ENCODE measurements around the gene ASB1. TPM values are rescaled to one million over a fixed set of nuclear protein-coding genes. Genes with fewer than 3 reads are reported as not detected.

The ASB1 gene
- total RNA-seq, 2 experiments from 2014 or later: 32.1 to 34.3 TPM

DNA sequence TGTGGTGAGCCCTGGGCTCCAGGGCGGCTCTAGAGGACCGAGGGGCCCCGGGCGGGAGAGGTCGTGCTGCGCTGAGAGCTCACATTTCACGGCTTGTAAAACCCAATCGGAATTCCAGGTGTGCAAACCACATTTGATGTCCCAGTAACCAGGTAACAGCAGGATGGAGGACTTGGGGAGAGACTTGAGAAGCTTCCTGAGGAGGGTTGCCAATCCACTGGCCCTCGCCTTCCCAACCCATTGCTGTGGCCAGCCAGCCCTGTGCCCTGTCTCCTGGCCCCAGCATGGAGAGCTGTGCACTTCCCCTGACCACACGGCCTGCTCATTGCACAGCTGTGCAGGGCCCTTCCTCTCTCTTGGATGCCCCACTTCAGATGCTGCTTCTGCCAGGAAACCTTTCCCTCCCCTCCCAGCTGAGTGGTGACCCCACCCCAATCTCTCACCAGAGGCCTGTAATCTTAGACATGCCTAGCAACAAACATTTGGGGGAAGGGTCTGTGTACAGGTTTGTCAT is 39.6 kb downstream of the ASB1 start:
- no peak for ATAC-seq (ENCODE audit: low read depth)
- H3K27me3 Mint-ChIP-seq: peaks cover 10% of the 10 kb centered on the region

DNA sequence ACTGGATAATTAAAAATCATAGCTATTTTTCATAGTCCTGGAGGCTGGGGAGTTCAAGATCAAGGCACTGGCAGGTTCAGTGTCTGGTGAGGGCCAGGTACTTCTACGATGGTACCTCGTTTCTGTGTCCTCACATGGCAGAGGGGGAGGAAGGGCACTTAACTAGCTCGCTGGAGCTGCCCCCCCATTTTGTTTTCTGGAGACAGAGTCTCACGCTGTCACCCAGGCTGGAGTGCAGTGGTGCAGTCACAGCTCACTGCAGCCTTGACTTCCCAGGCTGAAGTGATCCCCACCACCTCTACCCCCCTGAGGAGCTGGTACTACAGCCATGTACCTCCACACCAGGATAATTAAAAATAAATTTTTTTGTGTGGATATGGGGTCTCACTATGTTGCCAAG is 40.3 kb downstream of the ASB1 start:
- H3K27me3 Mint-ChIP-seq: peaks cover 10% of the 10 kb centered on the region
- POLR2A ChIA-PET: no interaction called here

More for the DNA sequence above, 39.6 kb downstream of the ASB1 start:
- no peak overlapping the region for H3K4me3 Mint-ChIP-seq
- DNase-seq: no peak
- peaks cover 5% of the 10 kb centered on the region for H3K4me1 Mint-ChIP-seq
- POLR2A ChIA-PET: no interaction called here
- peaks cover 16% of the 10 kb centered on the region for H3K9me3 Mint-ChIP-seq
- peaks cover 1% of the 10 kb centered on the region for H3K36me3 Mint-ChIP-seq
- no peak overlapping the region for H3K27ac Mint-ChIP-seq

DNA sequence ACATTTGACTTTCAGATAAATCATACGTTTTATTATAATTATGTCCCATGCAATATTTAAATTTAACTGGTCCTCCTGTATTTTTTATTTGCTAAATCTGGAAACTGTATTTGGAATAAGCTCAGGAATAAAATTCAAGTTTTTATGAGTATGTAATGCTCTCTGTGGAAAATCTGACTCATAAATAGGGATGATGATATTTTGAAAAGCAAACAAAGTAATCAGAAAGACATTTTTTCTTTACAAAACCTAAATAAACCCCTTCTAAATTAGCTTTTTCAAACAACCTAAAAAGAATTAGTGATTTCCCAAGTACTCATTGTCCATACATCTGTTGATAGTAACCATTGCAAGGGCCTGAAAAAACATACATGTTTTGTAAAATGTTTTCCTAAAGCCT is 41.1 kb downstream of the ASB1 start:
- Mint-ChIP-seq H3K4me1 (peaks cover 5% of the 10 kb centered on the region), H3K4me3 (no peak overlapping the region), H3K27ac (no peak overlapping the region), H3K9me3 (peaks cover 22% of the 10 kb centered on the region), H3K27me3 (peaks cover 10% of the 10 kb centered on the region), H3K36me3 (peaks cover 5% of the 10 kb centered on the region)
- ATAC-seq (ENCODE audit: low read depth) (no peak), DNase-seq (no peak)
- POLR2A ChIA-PET: no interaction called here

More for the DNA sequence above, 40.3 kb downstream of the ASB1 start:
- Mint-ChIP-seq H3K27ac (no peak overlapping the region), H3K36me3 (peaks cover 1% of the 10 kb centered on the region), H3K4me3 (no peak overlapping the region), H3K4me1 (peaks cover 5% of the 10 kb centered on the region), H3K9me3 (peaks cover 16% of the 10 kb centered on the region)
- ATAC-seq (ENCODE audit: low read depth) (no peak), DNase-seq (no peak)

DNA sequence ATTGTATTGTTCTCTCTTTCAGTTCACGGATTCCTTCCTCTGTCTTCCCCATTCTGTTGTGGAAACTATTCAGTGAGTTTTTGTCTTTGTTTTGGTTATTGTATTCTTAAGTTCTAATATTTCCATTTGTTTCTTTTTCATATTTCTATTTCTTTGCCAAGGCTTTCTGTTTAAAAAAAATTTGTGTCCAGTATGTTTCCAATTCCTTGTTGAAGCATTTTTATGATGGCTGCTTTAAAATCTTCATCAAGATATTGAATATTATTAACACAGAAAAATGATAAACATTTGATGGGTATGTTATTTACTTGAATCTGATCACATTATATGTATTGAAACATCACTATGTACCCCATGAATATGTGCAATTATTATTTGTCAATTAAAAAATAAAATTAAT is 42.4 kb downstream of the ASB1 start:
- Mint-ChIP-seq H3K27me3 (peaks cover 8% of the 10 kb centered on the region), H3K4me3 (no peak overlapping the region), H3K4me1 (peaks cover 2% of the 10 kb centered on the region), H3K9me3 (peaks cover 30% of the 10 kb centered on the region), H3K27ac (no peak overlapping the region), H3K36me3 (peaks cover 9% of the 10 kb centered on the region)
- ATAC-seq (ENCODE audit: low read depth) (no peak), DNase-seq (no peak)
- POLR2A ChIA-PET: no interaction called here

DNA sequence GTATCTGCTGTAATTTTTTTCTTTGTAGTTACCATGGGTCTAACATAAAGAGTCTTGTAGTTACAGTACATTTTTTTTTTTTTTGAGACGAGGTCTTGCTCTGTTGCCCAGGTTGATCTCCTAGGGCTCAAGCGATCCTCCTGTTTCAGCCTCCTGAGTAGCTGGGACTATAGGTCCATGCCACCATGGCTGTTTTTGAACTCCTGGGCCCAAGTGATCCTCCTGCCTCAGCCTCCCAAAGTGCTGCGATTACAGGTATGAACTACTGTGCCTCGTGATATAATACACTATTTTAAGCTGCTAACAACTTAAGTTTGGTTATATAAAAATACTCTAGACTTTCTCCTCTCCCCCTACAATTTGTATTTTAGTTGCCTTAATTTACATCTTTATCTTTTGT is 46.3 kb downstream of the ASB1 start:
- H3K36me3 Mint-ChIP-seq: peaks cover 13% of the 10 kb centered on the region
- DNase-seq (no peak), ATAC-seq (ENCODE audit: low read depth) (no peak)
- no peak overlapping the region for H3K4me3 Mint-ChIP-seq
- no peak overlapping the region for H3K27ac Mint-ChIP-seq
- peaks cover 30% of the 10 kb centered on the region for H3K9me3 Mint-ChIP-seq
- POLR2A ChIA-PET: no interaction called here
- H3K27me3 Mint-ChIP-seq: peaks cover 7% of the 10 kb centered on the region
- H3K4me1 Mint-ChIP-seq: peaks cover 2% of the 10 kb centered on the region

DNA sequence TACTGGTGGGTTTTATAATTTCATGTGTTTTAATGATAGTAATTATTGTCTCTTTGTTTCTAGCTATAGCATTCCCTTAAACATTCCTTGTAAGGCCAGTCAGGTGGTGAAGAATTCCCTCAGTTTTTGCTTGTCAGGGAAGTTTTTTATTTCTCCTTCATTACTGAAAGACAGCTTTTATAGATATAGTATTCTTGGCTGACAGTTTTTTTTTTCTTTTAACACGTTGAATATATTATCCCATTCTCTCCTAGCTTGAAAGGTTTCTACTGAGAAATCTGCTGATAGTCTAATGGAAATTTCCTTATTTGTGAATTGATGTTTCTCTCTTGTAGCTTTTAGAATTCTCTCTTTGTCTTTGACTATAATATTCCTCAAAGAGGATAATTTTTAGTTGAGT is 46.8 kb downstream of the ASB1 start:
- POLR2A ChIA-PET: no interaction called here
- Mint-ChIP-seq H3K27ac (no peak overlapping the region), H3K9me3 (peaks cover 28% of the 10 kb centered on the region), H3K36me3 (peaks cover 12% of the 10 kb centered on the region), H3K4me1 (peaks cover 2% of the 10 kb centered on the region), H3K4me3 (no peak overlapping the region), H3K27me3 (peaks cover 5% of the 10 kb centered on the region)
- DNase-seq (no peak), ATAC-seq (ENCODE audit: low read depth) (no peak)

DNA sequence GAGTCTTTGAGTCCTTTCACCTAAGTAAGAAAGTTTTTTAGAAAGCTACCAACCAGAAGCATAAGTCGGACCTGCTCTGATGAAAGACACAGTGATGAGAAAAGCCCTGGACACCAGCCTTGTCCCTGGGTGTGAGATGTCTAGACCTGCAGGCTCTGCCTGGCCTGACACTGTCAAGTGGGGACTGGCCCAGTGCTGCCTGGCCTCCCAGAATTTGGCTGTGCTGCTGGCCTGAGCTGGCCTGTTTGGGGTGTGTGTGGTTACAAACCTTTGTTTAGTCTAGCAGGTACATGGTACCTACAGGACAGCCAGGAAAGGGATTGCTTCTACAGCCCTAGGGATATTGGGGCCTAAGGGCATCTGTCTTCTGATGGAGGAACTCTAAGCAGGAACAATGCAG is 48.3 kb downstream of the ASB1 start:
- peaks cover 2% of the 10 kb centered on the region for H3K4me1 Mint-ChIP-seq
- H3K27me3 Mint-ChIP-seq: peaks cover 5% of the 10 kb centered on the region
- H3K36me3 Mint-ChIP-seq: peaks cover 12% of the 10 kb centered on the region
- no peak overlapping the region for H3K27ac Mint-ChIP-seq
- no peak for ATAC-seq (ENCODE audit: low read depth)
- no peak overlapping the region for H3K4me3 Mint-ChIP-seq
- no peak for DNase-seq
- POLR2A ChIA-PET: no interaction called here
- peaks cover 22% of the 10 kb centered on the region for H3K9me3 Mint-ChIP-seq

DNA sequence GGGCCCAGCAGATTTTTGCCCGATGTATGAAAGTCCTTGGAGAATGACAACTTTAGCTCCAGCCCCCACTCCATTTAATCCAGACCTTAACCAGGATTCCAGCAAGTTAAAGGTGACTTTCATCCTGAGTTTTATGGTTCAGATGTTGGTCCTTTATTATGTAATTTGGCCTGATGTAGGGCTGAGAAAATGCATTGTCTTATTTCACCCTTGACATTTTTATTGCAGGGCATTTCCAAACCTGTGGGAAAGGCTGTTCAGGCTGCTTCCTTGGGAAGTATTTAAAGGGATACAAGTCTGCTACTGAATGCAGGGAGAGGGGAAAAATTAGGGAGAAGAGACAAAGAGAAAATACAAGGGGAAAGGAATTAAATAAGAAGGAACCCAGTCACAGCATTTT is 48.8 kb downstream of the ASB1 start:
- H3K9me3 Mint-ChIP-seq: peaks cover 23% of the 10 kb centered on the region
- no peak for DNase-seq
- H3K27me3 Mint-ChIP-seq: peaks cover 5% of the 10 kb centered on the region
- POLR2A ChIA-PET: no interaction called here
- H3K4me3 Mint-ChIP-seq: no peak overlapping the region
- no peak for ATAC-seq (ENCODE audit: low read depth)
- H3K36me3 Mint-ChIP-seq: peaks cover 13% of the 10 kb centered on the region
- peaks cover 2% of the 10 kb centered on the region for H3K4me1 Mint-ChIP-seq
- H3K27ac Mint-ChIP-seq: no peak overlapping the region

DNA sequence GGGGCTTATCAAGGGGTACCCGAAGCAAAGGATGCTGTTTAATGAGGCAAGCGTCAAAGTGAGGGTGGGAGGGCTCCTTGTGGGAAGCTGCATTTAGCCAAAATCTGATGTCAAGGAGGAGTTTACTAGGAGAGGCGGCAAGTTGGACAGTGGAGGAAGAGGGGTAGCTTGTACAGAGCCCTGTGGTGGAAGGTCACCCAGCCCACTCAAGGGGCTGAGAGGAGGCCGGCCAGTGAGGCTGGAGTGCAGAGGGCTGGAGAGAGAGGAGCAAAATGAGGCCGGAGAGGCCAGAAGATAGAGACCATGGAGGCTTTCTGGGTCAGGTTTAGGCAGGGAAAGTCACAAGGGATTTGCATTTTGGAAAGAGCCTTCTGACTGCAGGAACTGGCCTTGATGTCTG is 49.5 kb downstream of the ASB1 start:
- peaks cover 2% of the 10 kb centered on the region for H3K27me3 Mint-ChIP-seq
- no peak for ATAC-seq (ENCODE audit: low read depth)
- DNase-seq: no peak
- H3K4me3 Mint-ChIP-seq: no peak overlapping the region
- peaks cover 2% of the 10 kb centered on the region for H3K4me1 Mint-ChIP-seq
- peaks cover 13% of the 10 kb centered on the region for H3K36me3 Mint-ChIP-seq
- no peak overlapping the region for H3K27ac Mint-ChIP-seq
- peaks cover 20% of the 10 kb centered on the region for H3K9me3 Mint-ChIP-seq
- POLR2A ChIA-PET: no interaction called here

DNA sequence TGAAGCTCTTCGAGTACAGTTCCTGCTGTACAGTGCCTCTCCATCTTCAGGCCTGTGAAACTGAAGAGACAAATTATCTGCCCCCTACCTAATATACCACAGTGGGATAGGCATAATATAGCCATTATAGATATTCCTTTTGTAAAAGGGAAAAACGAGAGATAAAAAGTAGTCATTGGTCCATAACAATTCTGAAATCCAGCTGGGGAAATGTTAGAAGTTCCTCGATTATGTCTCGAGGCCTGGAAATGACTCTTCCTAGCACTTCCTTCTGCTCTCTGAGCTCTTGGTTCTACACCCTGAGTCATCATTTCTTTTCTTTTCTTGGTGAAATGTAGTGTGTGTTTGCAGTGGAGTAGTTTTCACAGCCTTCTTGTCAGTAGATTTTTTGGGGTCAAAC is 51.5 kb downstream of the ASB1 start:
- H3K27me3 Mint-ChIP-seq: peaks cover 2% of the 10 kb centered on the region
- no peaks in the 10 kb centered on the region for H3K4me1 Mint-ChIP-seq
- no peak for DNase-seq
- POLR2A ChIA-PET: no interaction called here
- ATAC-seq (ENCODE audit: low read depth): no peak
- no peak overlapping the region for H3K27ac Mint-ChIP-seq
- H3K9me3 Mint-ChIP-seq: peaks cover 12% of the 10 kb centered on the region
- H3K4me3 Mint-ChIP-seq: no peak overlapping the region
- H3K36me3 Mint-ChIP-seq: peaks cover 8% of the 10 kb centered on the region

DNA sequence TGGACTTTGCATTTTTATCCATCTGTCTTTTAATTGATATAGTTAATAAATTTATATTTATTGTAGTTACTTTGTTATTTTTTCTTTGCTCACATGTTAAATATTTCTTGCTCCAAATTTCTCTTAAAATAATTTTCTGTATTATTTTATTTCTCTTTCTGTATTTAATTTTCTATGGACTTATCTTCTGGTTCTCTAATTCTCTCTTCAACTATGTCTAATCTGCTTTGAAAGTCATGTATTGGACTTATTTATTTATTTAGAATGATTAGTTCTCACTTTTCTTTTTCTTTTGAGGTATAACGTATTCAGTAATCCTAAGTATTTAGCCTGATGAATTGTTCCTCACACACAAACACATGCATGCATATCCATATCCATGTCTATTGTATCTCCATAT is 53.1 kb downstream of the ASB1 start:
- no peaks in the 10 kb centered on the region for H3K4me1 Mint-ChIP-seq
- no peak overlapping the region for H3K4me3 Mint-ChIP-seq
- POLR2A ChIA-PET: no interaction called here
- peaks cover 6% of the 10 kb centered on the region for H3K9me3 Mint-ChIP-seq
- ATAC-seq (ENCODE audit: low read depth) (no peak), DNase-seq (no peak)
- peaks cover 2% of the 10 kb centered on the region for H3K27me3 Mint-ChIP-seq
- no peak overlapping the region for H3K27ac Mint-ChIP-seq
- peaks cover 6% of the 10 kb centered on the region for H3K36me3 Mint-ChIP-seq

DNA sequence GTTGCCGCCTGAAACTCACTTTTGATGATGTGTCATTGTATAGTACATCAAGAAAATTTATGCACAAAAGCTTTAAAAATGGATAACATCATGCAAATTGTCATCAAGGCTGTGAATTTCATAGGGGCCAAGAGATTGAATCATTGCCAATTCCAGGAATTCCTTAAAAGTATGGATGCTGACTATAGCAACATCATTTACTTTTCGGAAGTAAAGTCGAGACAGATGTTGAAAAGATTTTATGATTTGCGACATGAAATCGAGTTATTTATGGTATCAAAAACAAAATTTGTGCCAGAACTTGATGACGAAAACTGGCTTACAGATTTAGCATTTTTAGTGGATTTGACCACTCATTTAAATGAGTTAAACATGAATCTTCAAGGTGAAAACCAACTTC is 56.3 kb downstream of the ASB1 start:
- Mint-ChIP-seq H3K4me1 (no peaks in the 10 kb centered on the region), H3K27ac (no peak overlapping the region), H3K9me3 (peaks cover 6% of the 10 kb centered on the region), H3K27me3 (peaks cover 2% of the 10 kb centered on the region), H3K36me3 (peaks cover 2% of the 10 kb centered on the region), H3K4me3 (no peak overlapping the region)
- DNase-seq: no peak
- ATAC-seq (ENCODE audit: low read depth): no peak
- POLR2A ChIA-PET: no interaction called here

DNA sequence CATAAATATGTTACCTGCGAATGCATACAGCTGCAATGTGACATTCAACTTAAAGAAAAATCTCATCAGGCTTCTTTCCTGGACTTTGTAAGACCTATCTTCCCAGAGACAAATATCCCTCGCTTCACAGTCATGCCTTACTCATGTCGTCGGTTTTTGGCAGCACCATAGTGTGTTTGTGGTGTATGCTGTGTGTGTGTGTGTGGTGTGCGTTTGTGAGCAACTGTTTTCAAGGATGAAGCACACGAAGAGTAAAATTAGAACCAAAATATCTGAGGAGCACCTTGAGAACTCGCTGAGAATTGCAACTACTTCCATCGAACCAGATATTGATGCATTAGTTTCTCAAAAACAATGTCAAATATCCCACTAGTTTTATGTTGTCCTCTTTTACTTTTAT is 56.9 kb downstream of the ASB1 start:
- Mint-ChIP-seq H3K9me3 (peaks cover 6% of the 10 kb centered on the region), H3K4me3 (no peak overlapping the region)
- no peak for ATAC-seq (ENCODE audit: low read depth)

DNA sequence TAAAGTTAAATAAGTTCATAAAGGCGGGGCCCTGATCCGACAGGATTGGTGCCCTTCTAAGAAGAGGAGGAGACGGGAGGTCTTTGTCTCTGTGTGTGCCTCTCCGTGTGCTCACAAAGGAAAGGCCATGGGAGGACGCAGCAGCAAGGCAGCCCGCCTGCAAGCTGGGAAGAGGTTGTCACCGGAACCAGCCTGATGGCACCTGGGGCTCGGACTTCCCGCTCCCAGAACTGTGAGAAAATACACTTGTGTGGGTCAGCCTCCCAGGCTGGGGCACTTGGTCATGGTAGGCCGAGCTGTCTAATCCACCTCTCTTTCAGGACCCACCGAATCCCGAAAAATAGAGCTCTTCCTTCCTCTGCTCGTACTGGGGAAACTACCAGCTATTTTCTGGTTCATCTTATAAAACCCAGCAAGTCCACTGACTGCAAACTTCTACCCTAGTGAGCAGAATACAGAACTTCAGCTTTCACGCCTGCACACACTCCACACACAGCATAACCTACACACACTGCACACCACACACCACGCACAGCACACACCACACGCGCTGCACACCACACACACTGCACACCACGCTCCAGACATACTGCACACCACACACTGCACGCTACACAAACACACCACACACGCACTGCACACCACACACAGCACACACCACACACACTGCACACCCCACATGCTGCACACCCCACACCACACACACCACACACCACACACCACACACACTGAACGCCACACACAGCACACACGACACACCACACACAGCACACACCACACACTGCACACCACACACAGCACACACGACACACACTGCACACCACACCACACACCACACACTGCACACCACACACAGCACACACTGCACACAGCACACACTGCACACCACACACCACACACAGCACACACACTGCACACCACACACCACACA is 58.1 kb downstream of the ASB1 start:
- Mint-ChIP-seq H3K36me3 (peaks cover 2% of the 10 kb centered on the region), H3K27ac (no peak overlapping the region), H3K27me3 (no peaks in the 10 kb centered on the region), H3K4me3 (no peak overlapping the region), H3K4me1 (no peaks in the 10 kb centered on the region), H3K9me3 (peaks cover 6% of the 10 kb centered on the region)
- POLR2A ChIA-PET: no interaction called here
- DNase-seq (no peak), ATAC-seq (ENCODE audit: low read depth) (peak; percentile 42)

More for the DNA sequence above, 56.9 kb downstream of the ASB1 start:
- no peak for DNase-seq
- no peak overlapping the region for H3K27ac Mint-ChIP-seq
- H3K36me3 Mint-ChIP-seq: peaks cover 2% of the 10 kb centered on the region
- H3K27me3 Mint-ChIP-seq: peaks cover 2% of the 10 kb centered on the region
- POLR2A ChIA-PET: no interaction called here
- no peaks in the 10 kb centered on the region for H3K4me1 Mint-ChIP-seq

Data from activated naive CD8-positive, alpha-beta T cell treated with anti-CD3 and anti-CD28 coated beads, Interleukin-2, amount 10 ng/mL, durations not matched to agents 7 days and 5 days (primary cell).